MCF 10A (cell line): ENCODE results near the gene GRAMD1B. TPM values are rescaled to one million over a fixed set of nuclear protein-coding genes. Genes with fewer than 3 reads are reported as not detected.
"Not testable (repeated sequence)": the region's sequence is repeated elsewhere in the genome, so short reads cannot be mapped to it uniquely, and the experiment has no call there.

Experiments
- BruUV-seq: library from RNA; stranded (reverse); fragments of 400-500 nt; replicated peaks from 2 replicates; lab custom pipeline; 2021; lab: Mats Ljungman, UMichigan
- CTCF ChIA-PET: fragments of 300-600 bp; sonication (Branson Sonifier 250); formaldehyde crosslinking; extraction: SDS; loops from one replicate; lab custom pipeline; 2021; ENCODE audit warnings: antibody characterized with exemption, inconsistent platforms; lab: Yijun Ruan, JAX
- POLR2A ChIA-PET: fragments of 300-600, 350-650 bp; sonication (Branson Sonifier 250); formaldehyde crosslinking; extraction: SDS; loops from one replicate; lab custom pipeline; 2020; ENCODE audit warnings: antibody characterized with exemption, inconsistent platforms; lab: Yijun Ruan, JAX
- DNase-seq: peaks from one replicate; pipeline ENCODE4 v3.0.0-alpha.2; 2018; ENCODE audit not compliant: unreplicated experiment
- H3K27ac Mint-ChIP-seq: one replicate; pipeline ENCODE4 v1.8.0; 2022; ENCODE audit warnings: mild to moderate bottlenecking, low read depth, mixed read lengths; ENCODE audit not compliant: unreplicated experiment
- H3K27me3 Mint-ChIP-seq: one replicate; pipeline ENCODE4 v1.8.0; 2022; ENCODE audit warnings: mixed read lengths; ENCODE audit not compliant: insufficient read depth, unreplicated experiment
- H3K36me3 Mint-ChIP-seq: one replicate; pipeline ENCODE4 v1.8.0; 2022; ENCODE audit warnings: mild to moderate bottlenecking, moderate library complexity, mixed read lengths; ENCODE audit not compliant: insufficient read depth, unreplicated experiment
- H3K4me1 Mint-ChIP-seq: one replicate; pipeline ENCODE4 v1.8.0; 2022; ENCODE audit warnings: mixed read lengths; ENCODE audit not compliant: insufficient read depth, unreplicated experiment
- H3K4me3 Mint-ChIP-seq: one replicate; pipeline ENCODE4 v1.8.0; 2022; ENCODE audit warnings: mild to moderate bottlenecking, moderate library complexity, mixed read lengths; ENCODE audit not compliant: unreplicated experiment
- H3K9me3 Mint-ChIP-seq: one replicate; pipeline ENCODE4 v1.8.0; 2022; ENCODE audit warnings: mixed read lengths; ENCODE audit not compliant: unreplicated experiment
- intact Hi-C: fragments of 100-400 bp; cut with micrococcal nuclease; formaldehyde crosslinking; loops from 2 replicates; pipeline ENCODE4 v1.14.1; 2022
- total RNA-seq: library from RNA; stranded (reverse); gene quantifications from 2 replicates; pipeline ENCODE4 v1.2.3, GENCODE V29; 2022
- TF ChIP-seq, protein P1 (sequence below): fragments of 200-600 bp; IDR thresholded peaks from one replicate; pipeline ENCODE4 v1.8.0; 2022; ENCODE audit warnings: antibody characterized with exemption, mild to moderate bottlenecking; ENCODE audit not compliant: unreplicated experiment

The GRAMD1B gene
- total RNA-seq, 1 experiment from 2014 or later = 0.26 TPM

DNA sequence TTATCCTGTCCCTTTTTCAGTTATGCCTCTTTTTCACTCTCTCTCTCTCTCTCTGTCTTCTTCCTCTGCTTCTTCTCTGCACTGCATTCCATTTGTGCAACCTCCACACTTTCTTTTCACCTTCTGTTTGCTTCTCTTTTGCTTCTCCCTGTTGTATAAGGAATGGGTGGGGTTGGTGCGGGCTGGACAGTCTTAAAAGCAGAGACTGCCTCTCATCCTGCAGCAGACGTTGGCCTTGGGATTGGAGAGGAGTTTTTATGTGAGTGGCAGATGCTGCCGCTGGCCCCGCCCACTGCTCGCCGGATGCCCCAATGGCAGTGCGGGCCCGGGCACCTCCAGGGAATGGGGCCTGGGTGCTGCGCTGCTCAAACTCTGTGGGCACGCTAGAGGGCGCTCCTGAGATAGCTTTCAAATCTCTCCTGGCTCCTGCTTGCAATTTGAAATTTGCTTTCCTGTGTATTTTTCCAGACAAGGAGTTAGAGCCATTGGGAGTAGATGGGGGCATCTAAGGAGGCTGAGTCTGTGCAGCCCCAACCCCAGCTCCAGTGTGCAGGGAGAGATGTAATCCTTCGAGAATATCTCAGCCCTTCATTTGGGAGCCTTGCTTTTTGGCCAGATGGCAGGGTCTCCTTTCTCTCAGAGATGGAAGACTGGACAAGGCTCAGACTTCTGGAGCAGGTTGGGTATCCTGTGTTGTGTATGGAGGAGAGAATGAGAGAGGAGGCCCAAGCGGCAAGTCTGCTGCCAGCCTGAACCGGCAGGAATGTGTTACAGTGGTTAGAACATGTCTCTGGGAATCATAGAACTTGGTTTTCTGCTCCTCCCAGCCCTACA lies 81.2 kb downstream of the GRAMD1B start:
- Mint-ChIP-seq H3K36me3 (no peaks in the 10 kb centered on the region), H3K4me1 (peaks cover 6% of the 10 kb centered on the region), H3K27ac (no peak overlapping the region), H3K9me3 (no peaks in the 10 kb centered on the region), H3K4me3 (no peak overlapping the region), H3K27me3 (peaks cover 37% of the 10 kb centered on the region)
- no TSS peak for BruUV-seq
- POLR2A ChIA-PET = interaction anchor here (0.6 to 1.1 kb wide), 2 partner anchors 42 to 66 kb away, joined by 3 read pairs; no protein-coding TSS in a partner anchor
- DNase-seq = peak; percentile 90
- intact Hi-C loops = loop anchor here (1.0 kb wide), 2 partner anchors 44 to 66 kb away; no protein-coding TSS in a partner anchor
- TF ChIP-seq, protein P1, sequence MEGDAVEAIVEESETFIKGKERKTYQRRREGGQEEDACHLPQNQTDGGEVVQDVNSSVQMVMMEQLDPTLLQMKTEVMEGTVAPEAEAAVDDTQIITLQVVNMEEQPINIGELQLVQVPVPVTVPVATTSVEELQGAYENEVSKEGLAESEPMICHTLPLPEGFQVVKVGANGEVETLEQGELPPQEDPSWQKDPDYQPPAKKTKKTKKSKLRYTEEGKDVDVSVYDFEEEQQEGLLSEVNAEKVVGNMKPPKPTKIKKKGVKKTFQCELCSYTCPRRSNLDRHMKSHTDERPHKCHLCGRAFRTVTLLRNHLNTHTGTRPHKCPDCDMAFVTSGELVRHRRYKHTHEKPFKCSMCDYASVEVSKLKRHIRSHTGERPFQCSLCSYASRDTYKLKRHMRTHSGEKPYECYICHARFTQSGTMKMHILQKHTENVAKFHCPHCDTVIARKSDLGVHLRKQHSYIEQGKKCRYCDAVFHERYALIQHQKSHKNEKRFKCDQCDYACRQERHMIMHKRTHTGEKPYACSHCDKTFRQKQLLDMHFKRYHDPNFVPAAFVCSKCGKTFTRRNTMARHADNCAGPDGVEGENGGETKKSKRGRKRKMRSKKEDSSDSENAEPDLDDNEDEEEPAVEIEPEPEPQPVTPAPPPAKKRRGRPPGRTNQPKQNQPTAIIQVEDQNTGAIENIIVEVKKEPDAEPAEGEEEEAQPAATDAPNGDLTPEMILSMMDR = peak; percentile 79
- CTCF ChIA-PET = interaction anchor here (0.5 to 6.1 kb wide), 23 partner anchors 10 to 405 kb away, joined by 3 to 91 read pairs (median 4); no protein-coding TSS in a partner anchor

DNA sequence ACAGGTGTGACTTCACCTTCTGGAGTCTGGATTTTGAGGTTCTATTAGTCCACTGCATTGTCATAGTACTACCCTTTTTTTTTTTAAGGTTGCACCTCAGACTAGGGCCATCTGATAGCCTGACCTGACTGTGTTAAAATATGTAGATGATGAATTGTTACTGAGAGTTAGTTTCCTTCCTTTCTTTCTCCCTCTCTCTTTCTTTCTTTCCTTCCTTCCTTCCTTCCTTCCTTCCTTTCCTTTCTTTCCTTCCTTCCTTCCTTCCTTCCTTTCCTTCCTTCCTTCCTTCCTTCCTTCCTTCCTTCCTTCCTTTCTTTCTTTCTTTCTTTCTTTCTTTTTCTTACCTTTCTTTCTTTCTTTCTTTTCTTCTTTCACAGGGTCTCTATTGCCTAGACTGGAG lies 83.2 kb downstream of the GRAMD1B start:
- CTCF ChIA-PET = interaction anchor here (0.7 to 6.1 kb wide), 4 partner anchors 55 to 643 kb away, joined by 3 to 91 read pairs (median 4); no protein-coding TSS in a partner anchor

DNA sequence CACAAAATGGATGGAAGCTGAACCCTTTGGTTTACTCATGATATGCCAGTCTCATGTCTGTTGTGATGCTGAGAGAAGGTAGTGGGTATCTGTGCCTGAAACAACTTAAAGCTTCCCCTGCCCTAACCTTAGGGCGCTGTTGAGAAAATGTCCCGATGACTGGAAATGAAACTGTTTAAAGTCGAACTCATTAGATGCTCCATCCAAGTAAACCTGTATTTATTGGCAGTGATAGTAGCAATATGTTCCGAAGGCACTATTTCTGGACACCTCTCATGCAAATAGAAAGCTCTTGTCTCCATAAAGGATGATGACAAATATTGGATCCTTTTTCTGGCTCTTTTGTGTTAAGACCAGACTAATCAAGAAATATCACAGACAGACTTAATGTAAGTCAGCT lies 86.2 kb downstream of the GRAMD1B start:
- peaks cover 56% of the 10 kb centered on the region for H3K27me3 Mint-ChIP-seq
- no peak for DNase-seq
- intact Hi-C loops = no loop called here
- H3K27ac Mint-ChIP-seq = no peak overlapping the region
- no peaks in the 10 kb centered on the region for H3K36me3 Mint-ChIP-seq
- H3K4me1 Mint-ChIP-seq = peaks cover under 1% of the 10 kb centered on the region
- CTCF ChIA-PET = interaction anchor here (1.0 to 1.6 kb wide), 5 partner anchors 9 to 191 kb away, joined by 3 to 6 read pairs (median 5); no protein-coding TSS in a partner anchor
- TF ChIP-seq, protein P1 = no peak
- no peaks in the 10 kb centered on the region for H3K9me3 Mint-ChIP-seq
- no TSS peak for BruUV-seq
- no peak overlapping the region for H3K4me3 Mint-ChIP-seq
- POLR2A ChIA-PET = no interaction called here

More for the DNA sequence above, 83.2 kb downstream of the GRAMD1B start:
- DNase-seq, BruUV-seq, H3K27ac Mint-ChIP-seq, H3K4me1 Mint-ChIP-seq, H3K9me3 Mint-ChIP-seq, intact Hi-C loops, POLR2A ChIA-PET, H3K4me3 Mint-ChIP-seq, H3K36me3 Mint-ChIP-seq: not testable (repeated sequence)
- peaks cover 44% of the 10 kb centered on the region for H3K27me3 Mint-ChIP-seq

DNA sequence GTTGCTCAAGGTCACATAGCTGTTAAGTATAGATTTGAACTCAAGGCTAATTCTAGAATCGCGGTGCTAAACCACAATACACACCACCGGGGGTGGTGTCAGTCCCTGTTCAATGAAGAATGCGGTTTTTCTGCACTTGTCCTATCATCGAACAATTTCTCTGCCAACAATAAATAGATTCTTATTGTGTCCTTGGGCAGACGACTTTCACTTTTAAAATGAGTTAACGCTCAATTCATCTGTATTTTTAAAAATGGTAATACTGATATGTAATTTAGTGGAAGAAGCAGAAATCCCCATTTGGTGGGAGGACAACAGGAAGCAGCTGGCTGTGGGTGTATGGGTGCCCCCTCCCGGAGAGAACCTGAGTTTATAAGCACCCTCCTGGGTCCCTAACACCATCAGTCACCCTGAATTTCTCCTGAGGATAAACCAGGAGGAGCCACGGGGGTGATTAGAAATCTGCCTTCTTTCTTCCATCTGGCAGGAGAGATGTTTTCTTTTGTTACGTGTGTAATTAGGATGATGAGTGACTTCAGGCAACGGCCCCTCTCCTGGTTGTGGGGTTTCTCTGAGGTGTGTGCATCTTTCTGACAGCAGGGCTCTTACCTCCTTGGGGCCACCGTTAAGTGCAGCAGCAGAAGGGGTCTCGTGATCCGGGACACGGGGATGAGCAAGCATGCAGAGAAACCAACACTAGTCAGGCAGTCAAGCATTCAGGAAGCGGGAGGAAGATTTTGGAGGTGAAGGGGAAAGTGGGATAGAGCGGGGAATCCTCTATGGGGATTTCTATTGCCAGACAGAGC lies 87.7 kb downstream of the GRAMD1B start:
- intact Hi-C loops = no loop called here
- H3K4me1 Mint-ChIP-seq = no peaks in the 10 kb centered on the region
- CTCF ChIA-PET = interaction anchor here (0.6 to 3.1 kb wide), 3 partner anchors 37 to 118 kb away, joined by 3 to 12 read pairs (median 4); no protein-coding TSS in a partner anchor

More for the DNA sequence above, 87.7 kb downstream of the GRAMD1B start:
- H3K9me3 Mint-ChIP-seq = no peaks in the 10 kb centered on the region
- H3K27ac Mint-ChIP-seq = no peak overlapping the region
- TF ChIP-seq, protein P1 = no peak
- DNase-seq = no peak
- POLR2A ChIA-PET = no interaction called here
- peaks cover 56% of the 10 kb centered on the region for H3K27me3 Mint-ChIP-seq
- BruUV-seq = no TSS peak
- H3K36me3 Mint-ChIP-seq = no peaks in the 10 kb centered on the region
- no peak overlapping the region for H3K4me3 Mint-ChIP-seq
